PC-3 (cell line): ENCODE data around the gene MRPS21.

Experiments used
- CTCF ChIP-seq: fragments of 300-600 bp; sonication (generic); conservative IDR thresholded peaks from 2 replicates; pipeline ENCODE4 v1.5.1; 2017; ENCODE audit warnings: antibody characterized with exemption, low read depth, mild to moderate bottlenecking, low read length
- EZH2 ChIP-seq: fragments of 300-600 bp; sonication (generic); IDR thresholded peaks from one replicate; pipeline ENCODE4 v1.6.1; 2017; ENCODE audit warnings: antibody characterized with exemption, mild to moderate bottlenecking, low read length; ENCODE audit not compliant: unreplicated experiment

- TF ChIP-seq CTCF (no peak), EZH2 (no peak)
Observed at GRCh38 chr1:150299716-150300115, 6.1 kb downstream of the MRPS21 start.
